HG03135 (cell line): ENCODE measurements around the gene CHAC1.

Experiments
- ATAC-seq: cut with Tn5 transposase; IDR thresholded peaks from one replicate; pipeline ENCODE4 v1.9.1; 2021; ENCODE audit warnings: mild to moderate bottlenecking, moderate library complexity; ENCODE audit not compliant: unreplicated experiment

Gene CHAC1

GRCh38 chr15:40922608-40923005 is 30.7 kb upstream of the CHAC1 start:
- no peak for ATAC-seq

GRCh38 chr15:40923551-40923950 is 29.7 kb upstream of the CHAC1 start:
- no peak for ATAC-seq

GRCh38 chr15:40925495-40925862 is 27.8 kb upstream of the CHAC1 start:
- no peak for ATAC-seq

GRCh38 chr15:40925863-40926658 is 27.2 kb upstream of the CHAC1 start:
- ATAC-seq, result no peak

- no peak for ATAC-seq
Measured at GRCh38 chr15:40926659-40927494, 26.4 kb upstream of the CHAC1 start.

- ATAC-seq, result no peak
Measured at GRCh38 chr15:40927495-40927872, 25.8 kb upstream of the CHAC1 start.

GRCh38 chr15:40927873-40928806 is 25.1 kb upstream of the CHAC1 start:
- no peak for ATAC-seq

GRCh38 chr15:40928821-40929659 is 24.2 kb upstream of the CHAC1 start, which contains the start of gene DLL4:
DLL4 (plus strand) TSS chr15:40929340; CDS start chr15:40929669, 329 bp downstream.
- ATAC-seq, result no peak

GRCh38 chr15:40929660-40930429 is 23.4 kb upstream of the CHAC1 start:
- no peak for ATAC-seq

GRCh38 chr15:40930430-40931299 is 22.6 kb upstream of the CHAC1 start:
- no peak for ATAC-seq

GRCh38 chr15:40931300-40932142 is 21.8 kb upstream of the CHAC1 start:
- ATAC-seq, result no peak

- no peak for ATAC-seq
Measured at GRCh38 chr15:40932156-40932555, 21.1 kb upstream of the CHAC1 start.

GRCh38 chr15:40932649-40933516 is 20.4 kb upstream of the CHAC1 start:
- ATAC-seq, result no peak

GRCh38 chr15:40933517-40933902 is 19.8 kb upstream of the CHAC1 start:
- ATAC-seq, result no peak

- no peak for ATAC-seq
Measured at GRCh38 chr15:40934457-40934856, 18.8 kb upstream of the CHAC1 start.

GRCh38 chr15:40936234-40936708 is 17.0 kb upstream of the CHAC1 start:
- no peak for ATAC-seq
